Lung (tissue), 16 donors: ENCODE results near the gene COLGALT1. TPM values are rescaled to one million over a fixed set of nuclear protein-coding genes. Genes with fewer than 3 reads are reported as not detected.
A peak's percentile ranks its signal among the peaks of the same experiment; 100 is the strongest.
"Not testable (repeated sequence)": the region's sequence is repeated elsewhere in the genome, so short reads cannot be mapped to it uniquely, and the experiment has no call there.

ENCODE experiments used
- ATAC-seq: fragments of 200-7000 bp; cut with Tn5 transposase; one replicate; pipeline ENCODE4 v1.9.1; 2020; ENCODE audit warnings: moderate number of reproducible peaks; ENCODE audit not compliant: insufficient read depth, low FRiP score
- DNase-seq, 3 donors: peaks; one replicate each; pipeline ENCODE4 v3.0.0-alpha.2; 2013 to 2017
- H3K27ac ChIP-seq, 2 donors: one replicate each; pipeline ENCODE4 v1.5.1; 2013; ENCODE audit warnings: mild to moderate bottlenecking in 2 of 2, moderate library complexity in 2 of 2, control low read depth in 1 of 2, inconsistent platforms in 1 of 2, low read depth in 1 of 2, low read length in 1 of 2
- H3K27me3 ChIP-seq, 3 donors: one replicate each; pipeline ENCODE4 v1.5.1; 2013; ENCODE audit warnings: low read length in 2 of 3; ENCODE audit not compliant: control insufficient read depth in 3 of 3, insufficient read depth in 3 of 3
- H3K36me3 ChIP-seq, 4 donors: one replicate each; pipeline ENCODE4 v1.5.1; 2013; ENCODE audit warnings: low read length in 4 of 4, mild to moderate bottlenecking in 1 of 4, moderate library complexity in 1 of 4; ENCODE audit not compliant: control insufficient read depth in 4 of 4, insufficient read depth in 4 of 4
- H3K4me1 ChIP-seq, 5 donors: one replicate each; pipeline ENCODE4 v1.5.1; 2013; ENCODE audit warnings: low read length in 5 of 5, mild to moderate bottlenecking in 2 of 5, moderate library complexity in 1 of 5; ENCODE audit not compliant: control insufficient read depth in 5 of 5, insufficient read depth in 5 of 5
- H3K4me3 ChIP-seq: one replicate; pipeline ENCODE4 v1.5.1; 2013; ENCODE audit warnings: mild to moderate bottlenecking, control low read depth, moderate library complexity
- H3K9ac ChIP-seq, 2 donors: one replicate each; pipeline ENCODE4 v1.5.1; 2013; ENCODE audit warnings: low read length in 2 of 2, control low read depth in 1 of 2; ENCODE audit not compliant: insufficient read depth in 1 of 2
- H3K9me3 ChIP-seq, 4 donors: one replicate each; pipeline ENCODE4 v1.5.1; 2013; ENCODE audit warnings: low read length in 3 of 4, mild to moderate bottlenecking in 1 of 4, moderate library complexity in 1 of 4; ENCODE audit not compliant: control insufficient read depth in 4 of 4, insufficient read depth in 3 of 4
- WGBS, 2 donors: extraction: QIAGEN DNeasy Blood & Tissue Kit; methylation state at CpG; one replicate each; pipeline ENCODE4 v1.1.7; 2013; 5-methylcytosine and 5-hydroxymethylcytosine counted together
- long read RNA-seq, 5 donors: transcript quantifications; one replicate each; lab custom pipeline, GENCODE V29; 2026
- polyA plus RNA-seq, 2 donors: library from polyadenylated mRNA; stranded (reverse); fragments of 200-250 nt; gene quantifications; one replicate each; pipeline ENCODE4 v1.2.1, GENCODE V29; 2013
- total RNA-seq, 2 donors: library from RNA; depleted of rRNA in 1 of 2; stranded (reverse); fragments of >200 nt in 1 of 2; gene quantifications; one replicate each; pipeline ENCODE4 v1.2.1, GENCODE V29; 2014 to 2021
- TF ChIP-seq, protein P1 (sequence below): IDR thresholded peaks from 2 replicates; pipeline ENCODE4 v1.5.1; 2012; ENCODE audit warnings: mild to moderate bottlenecking; ENCODE audit errors: control extremely low read depth, extremely low read depth
- donor health status: control.
- donor health status: control.
- donor health status: Bipolar disorder and iron deficiency.
- donor health status: healthy.
- donor health status: DM: yes; HTN: yes; CAD: no.

The COLGALT1 gene
- total RNA-seq (100 to 1,000 TPM in 1 of 2 donors, 10 to 100 TPM in 1; 39.9 to 129 TPM), polyA plus RNA-seq (100 to 1,000 TPM in 1 of 2 donors, 10 to 100 TPM in 1; 63.3 to 107 TPM)
- long read RNA-seq, donor 1, transcript COLGALT1-201 (12 exons, 3,704 nt) = major isoform, 14 of 19 reads
- long read RNA-seq, donor 1, transcript COLGALT1-202 (2 exons, 2,941 nt) = minor isoform, 5 of 19 reads
- long read RNA-seq, donor 1, partial matches to known transcripts = 0 of 19 reads
- long read RNA-seq, donor 1, other reads (novel, unspliced or antisense) = 0 of 19 reads
- long read RNA-seq, donor 2, partial matches to known transcripts = 0 of 5 reads
- long read RNA-seq, donor 2, other reads (novel, unspliced or antisense) = 0 of 5 reads
- long read RNA-seq, donor 3, partial matches to known transcripts = 0 of 7 reads
- long read RNA-seq, donor 3, other reads (novel, unspliced or antisense) = 0 of 7 reads
- long read RNA-seq, donor 4, partial matches to known transcripts = 40 of 45 reads
- long read RNA-seq, donor 4, other reads (novel, unspliced or antisense) = 0 of 45 reads
- long read RNA-seq, donor 5, transcript COLGALT1-201 (12 exons, 3,704 nt) = major isoform, 12 of 20 reads
- long read RNA-seq, donor 5, transcript COLGALT1-202 (2 exons, 2,941 nt) = minor isoform, 7 of 20 reads
- long read RNA-seq, donor 5, partial matches to known transcripts = 0 of 20 reads
- long read RNA-seq, donor 5, other reads (novel, unspliced or antisense) = 0 of 20 reads

DNA sequence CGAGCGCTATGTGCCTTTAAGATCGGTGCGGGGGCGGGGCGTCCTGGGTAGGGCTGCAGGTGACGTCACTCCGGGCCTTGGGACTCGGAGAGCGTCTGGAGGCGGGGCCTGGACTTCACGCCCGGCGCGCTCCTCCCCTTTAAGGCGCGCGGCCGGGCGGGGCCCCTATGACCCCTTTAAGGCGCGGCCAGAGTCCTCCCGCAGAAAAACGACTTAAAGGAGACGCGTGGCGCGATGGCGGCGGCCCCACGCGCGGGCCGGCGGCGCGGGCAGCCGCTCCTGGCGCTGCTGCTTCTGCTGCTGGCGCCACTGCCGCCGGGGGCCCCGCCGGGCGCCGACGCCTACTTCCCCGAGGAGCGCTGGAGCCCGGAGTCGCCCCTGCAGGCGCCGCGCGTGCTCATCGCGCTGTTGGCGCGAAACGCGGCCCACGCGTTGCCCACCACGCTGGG is at the start of gene COLGALT1:
COLGALT1 (plus strand) TSS at position 170 of the 449 bp plus-strand sequence; CDS start at position 235, 65 bp downstream.
- Histone ChIP-seq H3K4me3 (peak within 1 kb of the TSS; percentile 97), H3K9ac (peak within 1 kb of the TSS in 1 of 2 donors; percentile 30), H3K4me1 (peaks cover 0 to 15% (median 4%) of the 10 kb centered on the region in 5 donors), H3K9me3 (no peaks in the 10 kb centered on the region), H3K27ac (peak within 1 kb of the TSS; percentile 56 to 86), H3K27me3 (no peaks in the 10 kb centered on the region), H3K36me3 (peaks cover 0 to 13% (median 9%) of the 10 kb centered on the region in 4 donors)
- TF ChIP-seq, protein P1, sequence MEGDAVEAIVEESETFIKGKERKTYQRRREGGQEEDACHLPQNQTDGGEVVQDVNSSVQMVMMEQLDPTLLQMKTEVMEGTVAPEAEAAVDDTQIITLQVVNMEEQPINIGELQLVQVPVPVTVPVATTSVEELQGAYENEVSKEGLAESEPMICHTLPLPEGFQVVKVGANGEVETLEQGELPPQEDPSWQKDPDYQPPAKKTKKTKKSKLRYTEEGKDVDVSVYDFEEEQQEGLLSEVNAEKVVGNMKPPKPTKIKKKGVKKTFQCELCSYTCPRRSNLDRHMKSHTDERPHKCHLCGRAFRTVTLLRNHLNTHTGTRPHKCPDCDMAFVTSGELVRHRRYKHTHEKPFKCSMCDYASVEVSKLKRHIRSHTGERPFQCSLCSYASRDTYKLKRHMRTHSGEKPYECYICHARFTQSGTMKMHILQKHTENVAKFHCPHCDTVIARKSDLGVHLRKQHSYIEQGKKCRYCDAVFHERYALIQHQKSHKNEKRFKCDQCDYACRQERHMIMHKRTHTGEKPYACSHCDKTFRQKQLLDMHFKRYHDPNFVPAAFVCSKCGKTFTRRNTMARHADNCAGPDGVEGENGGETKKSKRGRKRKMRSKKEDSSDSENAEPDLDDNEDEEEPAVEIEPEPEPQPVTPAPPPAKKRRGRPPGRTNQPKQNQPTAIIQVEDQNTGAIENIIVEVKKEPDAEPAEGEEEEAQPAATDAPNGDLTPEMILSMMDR = no peak
- WGBS, 2 donors = 0% methylated on average over 55 to 64 of the region's 64 CpGs
- DNase-seq = peak; percentile 96 to 98 (median 98)
- ATAC-seq = peak; percentile 93

DNA sequence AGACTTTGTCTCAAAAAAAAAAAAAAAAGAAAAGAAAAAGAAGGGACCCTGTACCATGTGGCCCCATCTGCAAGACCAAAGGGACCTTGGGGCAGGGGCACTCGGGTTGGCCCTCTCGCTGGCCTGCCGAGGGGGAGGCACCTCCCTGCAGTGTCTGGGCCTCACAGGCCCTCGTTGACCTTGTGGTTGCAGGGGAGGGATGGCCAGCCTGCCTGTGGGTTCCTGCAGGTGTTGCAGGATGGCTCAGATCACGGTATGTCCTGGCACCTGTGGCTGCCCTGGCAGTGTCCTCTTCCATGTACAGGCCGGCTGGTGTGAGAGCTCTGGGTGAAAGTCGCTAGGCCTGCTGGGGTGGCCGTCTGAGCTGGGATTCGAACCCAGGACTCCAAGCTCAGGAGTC is 48.7 kb upstream of the COLGALT1 start:
- Histone ChIP-seq H3K9me3 (no peaks in the 10 kb centered on the region), H3K4me1 (peaks cover 0 to 6% (median 0%) of the 10 kb centered on the region in 5 donors), H3K27me3 (no peaks in the 10 kb centered on the region), H3K9ac (no peak overlapping the region), H3K4me3 (no peak overlapping the region), H3K27ac (no peak overlapping the region), H3K36me3 (peaks cover 0 to 10% (median 2%) of the 10 kb centered on the region in 4 donors)
- DNase-seq (no peak), ATAC-seq (no peak)
- WGBS, 2 donors = 82 to 87% methylated on average over 9 of the region's 9 CpGs
- TF ChIP-seq, protein P1 = no peak

DNA sequence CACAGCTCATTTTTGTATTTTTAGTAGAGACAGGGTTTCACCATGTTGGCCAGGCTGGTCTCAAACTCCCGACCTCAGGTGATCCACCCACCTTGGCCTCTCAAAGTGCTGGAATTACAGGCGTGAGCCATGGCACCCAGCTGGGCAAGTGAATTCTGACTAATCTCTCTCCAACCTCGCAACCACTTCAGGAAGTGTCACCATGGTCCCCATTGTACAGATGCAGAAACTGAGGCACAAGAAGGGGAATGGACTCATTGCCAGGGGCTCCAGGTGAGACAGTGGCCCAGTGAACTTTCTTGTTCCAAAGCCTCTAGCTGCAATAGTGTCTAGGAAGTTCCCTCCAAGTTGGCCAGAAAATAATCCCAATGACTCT is 46.9 kb upstream of the COLGALT1 start:
- WGBS, 2 donors = 92% methylated on average over 3 of the region's 3 CpGs
- not testable (repeated sequence) for H3K9ac ChIP-seq, H3K27me3 ChIP-seq, ATAC-seq, H3K9me3 ChIP-seq, H3K4me3 ChIP-seq, H3K27ac ChIP-seq, DNase-seq
- H3K4me1 ChIP-seq = peaks cover 0 to 12% (median 0%) of the 10 kb centered on the region in 5 donors
- H3K36me3 ChIP-seq = peaks cover 0 to 10% (median 0%) of the 10 kb centered on the region in 4 donors
